Heart left ventricle (tissue), 16 donors: ENCODE data around the gene RHOC. TPM values are rescaled to one million over a fixed set of nuclear protein-coding genes. Genes with fewer than 3 reads are reported as not detected.
A peak's percentile ranks its signal among the peaks of the same experiment; 100 is the strongest.

Experiments used
- ATAC-seq, 4 donors: fragments of 200-7000 bp; cut with Tn5 transposase; one replicate each; pipeline ENCODE4 v1.9.1; 2020 to 2022; ENCODE audit warnings: moderate library complexity in 4 of 4, mild to moderate bottlenecking in 3 of 4, moderate number of reproducible peaks in 1 of 4
- DNase-seq, 5 donors: peaks; one replicate each; pipeline ENCODE4 v3.0.0-alpha.2; 2020
- H3K27ac ChIP-seq, 12 donors: fragments of 200-600 bp; sonication (generic) in 4 of 12; one replicate each; pipeline versions ENCODE4 v1.5.0 to v1.8.0; 2016 to 2022; ENCODE audit warnings: mild to moderate bottlenecking in 2 of 12
- H3K27me3 ChIP-seq, 9 donors: fragments of 200-600 bp; sonication (generic) in 2 of 9; one replicate each; pipeline versions ENCODE4 v1.5.1 to v1.8.0; 2016 to 2022; ENCODE audit warnings: mild to moderate bottlenecking in 3 of 9
- H3K36me3 ChIP-seq, 9 donors: fragments of 200-600 bp; sonication (generic) in 2 of 9; one replicate each; pipeline versions ENCODE4 v1.5.0 to v1.8.0; 2018 to 2022; ENCODE audit warnings: mild to moderate bottlenecking in 2 of 9
- H3K4me1 ChIP-seq, 12 donors: fragments of 200-600 bp; sonication (generic) in 4 of 12; one replicate each; pipeline versions ENCODE4 v1.5.0 to v1.8.0; 2016 to 2022; ENCODE audit warnings: mild to moderate bottlenecking in 3 of 12
- H3K4me3 ChIP-seq, 12 donors: fragments of 200-600 bp; sonication (generic) in 4 of 12; one replicate each; pipeline versions ENCODE4 v1.5.0 to v1.8.0; 2017 to 2022; ENCODE audit warnings: mild to moderate bottlenecking in 9 of 12, moderate library complexity in 4 of 12
- H3K9me3 ChIP-seq, 12 donors: fragments of 200-600 bp; sonication (generic) in 4 of 12; one replicate each; pipeline versions ENCODE4 v1.5.0 to v1.8.0; 2016 to 2022; ENCODE audit warnings: mild to moderate bottlenecking in 1 of 12
- CTCF ChIP-seq, 12 donors: fragments of 200-600 bp; sonication (generic) in 4 of 12; IDR thresholded peaks; one replicate each; pipeline versions ENCODE4 v1.5.0 to v1.8.0; 2018 to 2022; ENCODE audit warnings: antibody characterized with exemption in 12 of 12, mild to moderate bottlenecking in 5 of 12
- POLR2A ChIP-seq, 2 donors: fragments of 450-650 bp; IDR thresholded peaks; one replicate each; pipeline ENCODE4 v1.6.1; 2017; ENCODE audit warnings: antibody characterized with exemption in 2 of 2, mild to moderate bottlenecking in 2 of 2, moderate library complexity in 2 of 2
- WGBS, 4 donors: extraction: QIAGEN DNeasy Blood & Tissue Kit in 2 of 4; methylation state at CpG; one replicate each; pipeline versions ENCODE4 v1.1.5 to v1.1.7; 2013 to 2018; 5-methylcytosine and 5-hydroxymethylcytosine counted together
- intact Hi-C, 10 donors: fragments of 100-400 bp; cut with DNase I; formaldehyde crosslinking; loops; one replicate each; pipeline versions ENCODE4 v1.11.1 to v1.14.2; 2022
- polyA plus RNA-seq, 2 donors: library from polyadenylated mRNA; stranded (reverse); fragments of 200-250 nt; gene quantifications; one replicate each; pipeline ENCODE4 v1.2.3, GENCODE V29; 2013
- total RNA-seq, 9 donors: library from RNA; depleted of rRNA in 2 of 9; stranded (reverse); fragments of >200 nt in 2 of 9; fragmentation: NEBNext Ultra II Directional in 3 of 9; extraction: Animal tissue kit (Norgen Biotek cat#: 25700) in 3 of 9; gene quantifications; one replicate each; pipeline versions ENCODE4 v1.1.0 to v1.2.4, GENCODE V29; 2016 to 2023
- donor health status: ischemic (EF 13 %, LVEDD 7.1; RV severe dilation, severe dysfunction).
- donor health status: healthy with polysubstance abuse.
- donor health status: DM: no; HTN: yes; CAD: no.
- donor health status: DM: no; HTN: no; CAD: no.
- donor health status: ischemic (EF 25% LVEDD 6.9; RV normal size, moderate dysfunction).
- donor health status: ischemic (EF 25% LVEDD 5.7; RV mildly dilated, moderate dysfunction).
- donor health status: healthy.
- donor health status: DM: yes; HTN: yes; CAD: no.
- donor health status: ischemic (EF 35%, LVEDD 5.7; RV mildly dilated, moderate dysfunction).
- donor health status: nonischemic (EF 11% LVEDD 7.7; RV severe dilation, severe dysfunction).
- donor health status: DM: yes; HTN: yes; CAD: no.
- donor health status: PGD.
- donor health status: ischemic (EF 29% LVEDD 5.4; RV normal size, mild dysfunction).
- donor health status: nonischemic (EF 23%, LVEDD 6.1; RV moderate dilation, normal function).

Gene RHOC
- total and polyA plus RNA-seq, 11 donors: 147 to 443 (median 217) TPM

- H3K27me3 ChIP-seq: no peaks in the 10 kb centered on the region
- intact Hi-C loops: no loop called here
- 41 to 51% (median 43%) methylated on average over 17 of the region's 17 CpGs for WGBS, 4 donors
- peaks cover 0 to 97% (median 89%) of the 10 kb centered on the region in 9 donors for H3K36me3 ChIP-seq
- TF ChIP-seq CTCF (IDR thresholded peaks at IDR 0.05): no peak
- peak in 1 of 2 donors; percentile 11 for TF ChIP-seq POLR2A (IDR thresholded peaks at IDR 0.05)
- no peaks in the 10 kb centered on the region for H3K9me3 ChIP-seq
- H3K27ac ChIP-seq: peak overlapping the region in 11 of 12 donors; percentile 89 to 100 (median 96)
- H3K4me1 ChIP-seq: peaks cover 14 to 68% (median 61%) of the 10 kb centered on the region in 12 donors
- ATAC-seq (peak in 1 of 4 donors; percentile 1), DNase-seq (peak in 3 of 5 donors; percentile 65 to 75 (median 71))
- H3K4me3 ChIP-seq: no peak overlapping the region
These were observed 8.3 kb downstream of the RHOC start for GRCh38 chr1:112698366-112699310.

- peak overlapping the region in 11 of 12 donors; percentile 49 to 100 (median 96) for H3K27ac ChIP-seq
- no peak for ATAC-seq
- peaks cover 0 to 97% (median 89%) of the 10 kb centered on the region in 9 donors for H3K36me3 ChIP-seq
- no peaks in the 10 kb centered on the region for H3K27me3 ChIP-seq
- TF ChIP-seq POLR2A (IDR thresholded peaks at IDR 0.05) (no peak), CTCF (IDR thresholded peaks at IDR 0.05) (no peak)
- intact Hi-C loops: no loop called here
- DNase-seq: no peak
- H3K4me1 ChIP-seq: peaks cover 14 to 60% (median 52%) of the 10 kb centered on the region in 12 donors
- no peaks in the 10 kb centered on the region for H3K9me3 ChIP-seq
- WGBS, 4 donors: 87 to 91% (median 88%) methylated on average over 9 of the region's 9 CpGs
- H3K4me3 ChIP-seq: no peak overlapping the region
These were observed 9.1 kb downstream of the RHOC start for GRCh38 chr1:112697781-112698201.

DNA sequence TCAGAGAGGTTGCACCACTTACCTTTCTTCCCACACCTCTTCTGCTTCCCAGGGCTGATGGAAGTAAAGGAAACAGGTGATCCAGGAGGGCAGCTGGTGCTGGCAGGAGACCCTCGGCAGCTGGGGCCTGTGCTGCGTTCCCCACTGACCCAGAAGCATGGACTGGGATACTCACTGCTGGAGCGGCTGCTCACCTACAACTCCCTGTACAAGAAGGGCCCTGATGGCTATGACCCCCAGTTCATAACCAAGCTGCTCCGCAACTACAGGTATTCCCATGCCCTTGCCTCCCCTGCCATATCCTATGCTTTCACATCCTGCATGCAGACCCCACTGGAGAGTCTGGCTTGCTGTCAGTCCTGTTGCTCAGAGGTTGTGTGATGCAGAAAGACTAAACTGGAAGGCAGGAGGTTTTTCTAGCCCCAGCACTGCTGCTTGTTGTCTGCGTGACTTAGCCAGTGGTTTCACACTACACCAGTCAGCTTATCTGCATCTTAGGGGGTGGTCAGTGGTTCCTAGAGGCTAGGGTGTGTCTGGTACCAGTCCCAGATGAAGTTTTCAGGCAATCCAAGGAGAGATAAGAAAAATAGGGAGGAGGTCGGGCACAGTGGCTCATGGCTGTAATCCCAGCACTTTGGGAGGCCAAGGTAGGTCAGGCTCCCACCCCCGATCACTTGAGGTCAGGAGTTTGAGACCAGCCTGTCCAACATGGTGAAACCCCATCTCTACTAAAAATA, 10.2 kb downstream of the RHOC start:
- Histone ChIP-seq H3K36me3 (peaks cover 0 to 97% (median 89%) of the 10 kb centered on the region in 9 donors), H3K4me3 (no peak overlapping the region), H3K4me1 (peaks cover 14 to 49% (median 42%) of the 10 kb centered on the region in 12 donors), H3K9me3 (no peaks in the 10 kb centered on the region), H3K27me3 (no peaks in the 10 kb centered on the region), H3K27ac (peak overlapping the region in 3 of 12 donors; percentile 94 to 100 (median 96))
- ATAC-seq (no peak), DNase-seq (no peak)
- 83 to 93% (median 92%) methylated on average over 3 to 7 of the region's 7 CpGs for WGBS, 4 donors
- intact Hi-C loops: no loop called here
- TF ChIP-seq CTCF (IDR thresholded peaks at IDR 0.05) (no peak), POLR2A (IDR thresholded peaks at IDR 0.05) (no peak)

DNA sequence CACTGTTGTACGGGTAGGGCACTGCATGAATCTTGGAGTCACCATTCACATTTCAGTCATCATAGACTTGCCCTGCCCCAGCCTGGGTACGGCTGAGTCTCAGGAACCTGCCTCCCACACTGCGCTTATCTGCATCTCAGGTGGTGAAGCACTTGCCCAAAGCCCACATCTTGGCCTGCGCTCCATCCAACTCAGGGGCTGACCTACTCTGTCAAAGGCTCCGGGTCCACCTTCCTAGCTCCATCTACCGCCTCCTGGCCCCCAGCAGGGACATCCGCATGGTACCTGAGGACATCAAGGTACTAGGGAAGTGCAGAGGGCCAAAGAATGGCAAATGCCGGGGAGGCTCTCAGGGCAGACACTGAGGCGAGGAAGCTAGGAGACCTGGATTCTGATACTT, 11.7 kb downstream of the RHOC start:
- no peak overlapping the region for H3K4me3 ChIP-seq
- H3K4me1 ChIP-seq: peaks cover 6 to 35% (median 28%) of the 10 kb centered on the region in 12 donors
- ATAC-seq (no peak), DNase-seq (no peak)
- intact Hi-C loops: no loop called here
- H3K27me3 ChIP-seq: no peaks in the 10 kb centered on the region
- WGBS, 4 donors: 97 to 99% (median 98%) methylated on average over 7 to 9 of the region's 9 CpGs
- no peaks in the 10 kb centered on the region for H3K9me3 ChIP-seq
- no peak for TF ChIP-seq CTCF (IDR thresholded peaks at IDR 0.05)
- no peak for TF ChIP-seq POLR2A (IDR thresholded peaks at IDR 0.05)
- no peak overlapping the region for H3K27ac ChIP-seq
- peaks cover 0 to 100% (median 95%) of the 10 kb centered on the region in 9 donors for H3K36me3 ChIP-seq
